Superior temporal gyrus (tissue), 1 donor: ENCODE measurements around the gene ADCY5.
A peak's percentile ranks its signal among the peaks of the same experiment; 100 is the strongest.

Source experiments
- DNase-seq: peaks from one replicate; pipeline ENCODE4 v3.0.0-alpha.2; 2016; ENCODE audit errors: extremely low spot score

Gene ADCY5

GRCh38 chr3:123342631-123343080 is 106.2 kb downstream of the ADCY5 start:
- DNase-seq: no peak

- no peak for DNase-seq
Measured at GRCh38 chr3:123341871-123342630, 106.8 kb downstream of the ADCY5 start.

GRCh38 chr3:123340336-123340735 is 108.6 kb downstream of the ADCY5 start:
- no peak for DNase-seq

GRCh38 chr3:123339302-123339701 is 109.6 kb downstream of the ADCY5 start:
- DNase-seq: no peak

- DNase-seq: no peak
Measured at GRCh38 chr3:123338620-123339061, 110.2 kb downstream of the ADCY5 start.

GRCh38 chr3:123337948-123338619 is 110.8 kb downstream of the ADCY5 start:
- DNase-seq: no peak

GRCh38 chr3:123337226-123337625 is 111.7 kb downstream of the ADCY5 start:
- DNase-seq: no peak

- no peak for DNase-seq
Measured at GRCh38 chr3:123336441-123336851, 112.4 kb downstream of the ADCY5 start.

- DNase-seq: no peak
Measured at GRCh38 chr3:123336001-123336400, 112.9 kb downstream of the ADCY5 start.

- DNase-seq: no peak
Measured at GRCh38 chr3:123335007-123335670, 113.8 kb downstream of the ADCY5 start.

GRCh38 chr3:123334056-123334455 is 114.8 kb downstream of the ADCY5 start:
- DNase-seq: no peak

- no peak for DNase-seq
Measured at GRCh38 chr3:123333401-123333800, 115.5 kb downstream of the ADCY5 start.

GRCh38 chr3:123332124-123332641 is 116.7 kb downstream of the ADCY5 start:
- no peak for DNase-seq

- no peak for DNase-seq
Measured at GRCh38 chr3:123331651-123332050, 117.2 kb downstream of the ADCY5 start.

GRCh38 chr3:123331006-123331405 is 117.9 kb downstream of the ADCY5 start:
- DNase-seq: no peak

- DNase-seq: no peak
Measured at GRCh38 chr3:123330441-123330991, 118.4 kb downstream of the ADCY5 start.

- DNase-seq: peak; percentile 25
Measured at GRCh38 chr3:123329636-123330340, 119.1 kb downstream of the ADCY5 start.

GRCh38 chr3:123328851-123329635 is 119.8 kb downstream of the ADCY5 start:
- peak; percentile 87 for DNase-seq

GRCh38 chr3:123327956-123328850 is 120.7 kb downstream of the ADCY5 start:
- no peak for DNase-seq

- no peak for DNase-seq
Measured at GRCh38 chr3:123327480-123327879, 121.4 kb downstream of the ADCY5 start.
